GM21423 (cell line): ENCODE results near the gene MAP2K5.

ENCODE experiments used
- ATAC-seq: cut with Tn5 transposase; IDR thresholded peaks from one replicate; pipeline ENCODE4 v1.9.1; 2021; ENCODE audit warnings: mild to moderate bottlenecking, moderate library complexity; ENCODE audit not compliant: unreplicated experiment

MAP2K5 gene

GRCh38 chr15:67777773-67778172 is 235.3 kb downstream of the MAP2K5 start:
- no peak for ATAC-seq

- ATAC-seq: no peak
These were observed 236.6 kb downstream of the MAP2K5 start for GRCh38 chr15:67778968-67779548.

DNA sequence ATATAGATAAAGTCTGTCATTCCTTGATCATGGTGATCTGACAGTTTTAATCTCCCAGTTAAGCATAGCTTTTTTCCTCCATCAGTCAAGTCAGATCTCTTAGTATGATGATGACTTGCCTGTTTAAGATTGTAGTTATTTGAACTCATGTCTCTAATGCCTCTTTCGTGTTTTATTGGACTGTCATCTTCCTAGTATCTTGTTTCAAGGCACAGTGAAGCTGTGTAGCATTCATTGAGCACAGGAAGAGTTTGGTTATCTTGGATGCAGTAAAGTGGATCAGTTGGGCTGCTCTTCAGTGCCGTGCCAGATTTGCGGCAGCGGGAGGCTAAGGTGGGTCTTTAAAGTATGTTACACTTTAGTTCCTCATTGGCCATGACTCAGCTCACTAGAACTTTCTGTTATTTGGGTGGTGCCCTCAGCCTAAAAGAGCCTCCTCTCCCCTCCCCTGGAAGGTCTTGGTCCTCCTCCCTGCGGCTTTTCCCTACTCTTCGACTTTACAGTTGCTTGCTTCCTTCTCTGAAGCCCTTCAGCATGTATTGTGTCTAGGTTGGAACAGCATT is 237.1 kb downstream of the MAP2K5 start:
- ATAC-seq: no peak

GRCh38 chr15:67781061-67781460 is 238.6 kb downstream of the MAP2K5 start:
- ATAC-seq: no peak

GRCh38 chr15:67781907-67782690 is 239.6 kb downstream of the MAP2K5 start:
- ATAC-seq: no peak

DNA sequence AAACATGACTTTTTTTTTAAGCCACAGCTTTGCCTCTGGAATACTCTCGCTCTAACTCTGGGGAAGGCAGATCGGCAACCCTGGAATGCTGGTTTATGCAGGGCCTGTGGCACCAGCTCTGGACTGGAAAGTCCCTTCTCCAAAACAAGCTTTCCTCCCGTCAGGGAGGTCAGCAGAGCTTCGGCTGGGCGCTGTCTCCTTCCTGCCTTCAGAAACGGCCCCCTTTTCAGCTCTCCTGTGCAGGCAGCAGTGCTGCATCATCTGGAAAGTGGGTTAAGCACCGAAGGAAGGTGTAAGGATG is 240.1 kb downstream of the MAP2K5 start:
- no peak for ATAC-seq

GRCh38 chr15:67783303-67783702 is 240.8 kb downstream of the MAP2K5 start:
- ATAC-seq: peak; percentile 65

- ATAC-seq: peak; percentile 79
These were observed 241.7 kb downstream of the MAP2K5 start for GRCh38 chr15:67784090-67784781.

DNA sequence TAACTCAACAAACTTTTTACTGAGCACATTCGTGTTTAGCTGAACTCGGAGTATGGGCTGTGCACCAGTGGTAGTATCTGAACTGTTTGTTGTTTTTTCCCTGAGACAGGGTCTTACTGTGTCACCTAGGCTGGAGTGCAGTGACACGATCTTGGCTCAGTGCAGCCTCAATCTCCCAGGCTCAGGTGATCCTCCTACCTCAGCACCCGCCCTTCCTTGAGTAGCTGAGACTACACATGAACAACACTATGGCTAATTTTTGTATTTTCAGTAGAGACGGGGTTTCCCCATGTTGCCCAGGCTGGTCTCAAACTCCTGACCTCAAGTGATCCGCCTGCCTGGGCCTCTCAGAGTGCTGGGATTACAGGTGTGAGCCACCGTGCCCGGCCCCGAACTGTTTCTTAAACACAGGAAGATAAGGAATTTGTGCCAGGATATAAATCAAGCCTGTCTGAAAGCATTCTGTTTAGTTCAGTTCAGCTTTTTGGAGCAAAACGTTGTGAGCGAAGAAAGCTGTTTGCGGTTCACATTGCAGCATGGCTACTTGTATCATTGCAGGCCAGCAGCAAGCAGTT is 242.4 kb downstream of the MAP2K5 start:
- ATAC-seq: no peak

DNA sequence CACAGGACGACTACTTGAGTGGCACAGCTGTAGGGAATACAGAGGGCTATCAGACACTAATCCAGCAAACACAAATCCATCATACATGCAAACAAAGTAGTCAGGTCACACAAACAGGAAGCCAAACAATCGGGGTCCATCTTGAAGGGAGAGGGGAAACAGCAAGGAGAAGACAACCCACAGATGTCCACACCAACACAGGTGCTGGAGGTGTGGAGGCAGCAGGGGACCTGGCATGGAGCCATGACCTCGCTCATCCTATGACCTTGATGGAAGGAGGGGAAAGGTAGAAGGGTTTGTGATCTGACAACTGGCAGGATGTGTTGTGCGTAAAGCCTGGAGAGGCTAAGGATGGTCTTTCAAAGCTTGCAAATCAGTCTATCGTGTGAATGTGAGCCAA is 242.9 kb downstream of the MAP2K5 start:
- ATAC-seq: no peak

DNA sequence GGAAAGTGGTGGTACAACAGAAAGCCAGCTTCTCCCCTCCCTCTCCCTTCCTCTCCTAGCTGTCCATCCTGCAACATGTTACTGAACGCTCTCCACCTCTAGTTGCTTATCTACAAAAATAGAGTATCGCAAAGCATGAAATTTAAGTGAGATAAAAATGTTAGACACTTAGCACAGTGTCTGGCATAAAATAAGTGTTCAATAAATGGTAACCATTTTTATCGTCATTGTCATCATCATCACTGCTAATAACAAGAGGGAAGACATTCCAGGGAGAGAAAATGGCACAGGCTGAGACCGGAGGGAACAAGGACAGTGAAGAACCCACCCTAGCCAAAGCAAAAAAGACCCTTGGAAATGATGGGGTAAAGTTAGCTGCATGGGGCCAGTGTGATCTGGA is 244.1 kb downstream of the MAP2K5 start:
- no peak for ATAC-seq

DNA sequence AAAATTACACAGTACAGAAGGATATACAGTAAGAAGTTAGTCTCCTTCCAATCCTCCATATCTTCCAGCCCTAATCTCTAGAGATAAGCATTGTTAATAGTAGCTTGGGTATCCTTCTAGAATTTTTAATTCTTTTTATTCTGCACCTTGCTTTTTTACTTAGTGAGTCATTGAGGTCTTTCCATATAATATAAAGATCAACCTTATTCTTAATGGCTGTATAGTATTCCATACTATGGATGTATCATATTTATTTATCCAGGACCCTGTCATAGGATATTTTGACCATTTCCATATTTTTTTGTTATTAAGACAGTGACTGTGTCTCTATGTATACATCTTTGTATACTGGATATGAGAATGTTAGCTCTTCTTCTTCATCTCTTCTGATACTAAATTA is 246.5 kb downstream of the MAP2K5 start:
- no peak for ATAC-seq

DNA sequence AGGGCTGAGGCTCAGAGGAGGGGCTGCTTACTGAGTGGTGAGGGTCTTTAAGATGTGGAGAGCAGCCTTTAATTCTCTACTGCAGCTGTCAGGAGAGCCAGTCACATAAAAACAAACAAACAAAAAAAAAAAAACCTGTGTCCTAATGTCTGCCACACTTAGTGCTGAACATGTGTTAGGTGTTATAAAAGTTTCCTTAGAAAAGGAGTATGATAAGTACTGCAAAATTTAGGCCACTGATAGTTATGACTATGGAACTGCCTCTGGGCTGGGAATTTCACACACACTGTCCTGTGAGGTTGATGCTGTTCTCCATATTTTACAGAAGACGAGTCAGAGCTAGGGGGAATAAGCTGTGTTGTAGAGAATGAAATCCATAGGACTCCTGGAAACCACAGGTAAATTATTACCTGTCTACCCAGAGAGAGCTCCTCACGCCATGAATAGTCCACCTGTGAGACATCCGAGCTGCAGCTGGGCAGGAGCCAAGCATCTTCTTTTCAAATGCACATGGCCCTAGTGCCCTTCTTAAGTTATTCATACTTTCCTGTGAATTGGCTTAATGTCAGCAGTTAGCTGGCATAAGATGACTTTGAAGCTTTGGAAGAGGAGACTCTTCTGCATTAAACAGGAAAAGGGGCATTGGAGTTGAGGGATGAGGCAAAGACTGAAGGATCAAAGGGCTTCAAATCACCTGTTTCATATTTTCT is 248.3 kb downstream of the MAP2K5 start:
- ATAC-seq: no peak

GRCh38 chr15:67792250-67792942 is 249.9 kb downstream of the MAP2K5 start:
- no peak for ATAC-seq

GRCh38 chr15:67794832-67795574 is 252.5 kb downstream of the MAP2K5 start:
- ATAC-seq: no peak

DNA sequence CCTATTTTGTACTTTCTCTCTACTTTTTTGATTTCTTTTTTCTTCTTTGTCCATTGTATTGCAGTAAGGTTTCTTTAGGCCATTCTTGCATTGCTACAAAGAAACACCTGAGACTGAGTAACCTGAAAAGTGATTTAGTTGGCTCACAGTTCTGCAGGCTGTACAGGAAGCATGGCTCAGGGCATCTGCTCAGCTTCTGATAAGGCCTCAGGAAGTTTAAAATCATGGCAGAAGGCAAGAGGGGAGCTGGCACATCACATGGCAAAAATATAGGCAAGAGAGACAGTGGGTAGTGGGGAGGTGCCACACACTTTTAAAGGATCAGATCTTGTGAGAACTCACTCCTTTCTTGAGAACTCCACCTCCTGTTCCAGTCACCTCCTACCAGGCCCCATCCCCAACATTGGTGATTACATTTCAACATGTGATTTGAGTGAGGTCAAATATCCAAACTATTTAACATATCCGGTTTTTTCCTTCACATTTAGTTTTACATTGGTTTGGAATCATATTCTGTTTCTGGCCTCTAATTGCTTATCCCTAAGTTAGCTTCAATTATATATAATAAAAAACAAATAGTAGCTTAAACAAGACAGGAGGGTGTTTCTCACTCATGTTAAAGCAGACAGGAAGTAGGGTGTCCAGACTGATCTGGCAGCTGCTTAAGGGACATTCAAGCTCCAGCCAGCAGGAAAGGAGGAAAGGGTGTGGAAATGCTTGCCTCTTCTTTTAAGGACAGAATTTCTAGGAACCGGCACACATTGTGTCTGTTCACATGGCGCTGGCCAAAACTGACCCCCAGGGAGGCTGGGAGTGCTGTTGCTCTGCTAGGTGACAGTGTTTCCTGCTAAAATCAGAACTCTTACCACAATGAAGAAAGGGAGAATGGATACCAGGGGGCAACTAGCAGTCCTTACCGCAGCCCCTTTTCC is 254.0 kb downstream of the MAP2K5 start:
- no peak for ATAC-seq

DNA sequence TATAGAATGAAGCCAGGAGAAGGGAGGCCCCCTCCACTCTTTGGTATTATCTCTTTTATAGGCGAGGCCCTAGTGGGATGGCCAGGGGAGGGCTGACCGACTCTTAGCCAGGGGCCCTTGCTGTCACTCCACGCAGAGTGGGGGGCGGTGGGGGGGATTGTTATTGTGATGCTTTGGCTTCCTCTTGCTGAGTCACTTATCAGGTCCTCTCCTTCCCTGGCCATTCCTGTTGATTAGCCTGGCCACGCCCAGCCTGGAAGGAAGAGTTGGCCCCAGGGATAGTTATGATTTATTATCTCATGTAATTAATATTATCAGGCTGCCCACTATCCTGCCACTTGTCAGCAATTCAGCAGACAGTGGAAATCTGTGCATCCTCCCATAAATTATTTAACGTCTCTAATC is 257.3 kb downstream of the MAP2K5 start:
- ATAC-seq: no peak

- no peak for ATAC-seq
These were observed 258.6 kb downstream of the MAP2K5 start for GRCh38 chr15:67801142-67801541.
